ENCODE measurements around the gene HECTD4.

HECTD4 gene

DNA sequence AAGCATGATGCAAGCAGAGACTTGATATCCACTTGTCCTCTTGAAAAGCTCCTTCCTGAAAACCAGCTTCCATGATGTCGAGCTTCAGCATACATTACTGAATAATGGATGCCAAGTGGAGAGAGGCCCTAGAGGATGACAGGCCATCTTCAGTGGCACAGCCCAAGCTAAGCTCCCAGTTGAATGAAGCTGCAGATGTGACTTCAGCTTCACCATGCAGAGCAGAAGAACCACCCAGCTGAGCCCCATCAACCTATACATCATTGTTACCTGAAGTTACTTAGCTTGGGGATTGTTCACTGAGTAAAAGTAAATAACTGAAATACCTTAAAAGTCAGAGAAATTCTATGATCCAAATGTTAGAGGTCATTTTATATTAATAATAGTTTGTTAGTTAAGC lies 93.6 kb downstream of the HECTD4 start:
- peaks cover 6% of the 10 kb centered on the region for H3K36me3 ChIP-seq (ENCODE audit: insufficient read depth, insufficient read length, low read length)
- no peak overlapping the region for H3K9ac ChIP-seq (ENCODE audit: insufficient read length, low read depth)
- no peak overlapping the region for H3K4me3 ChIP-seq (ENCODE audit: insufficient read length, low read depth)
- H3K27me3 ChIP-seq (ENCODE audit: insufficient read depth, insufficient read length), result no peaks in the 10 kb centered on the region
- H3K4me1 ChIP-seq (ENCODE audit: insufficient read depth, insufficient read length), result no peaks in the 10 kb centered on the region
- no peak for DNase-seq (ENCODE audit: low read depth, low spot score)
- TF ChIP-seq ZNF274 (IDR thresholded peaks at IDR 0.05; ENCODE audit: low read depth, low read length), result no peak
- TF ChIP-seq YY1 (IDR thresholded peaks at IDR 0.05; ENCODE audit: insufficient read depth, insufficient read length), result no peak
- no peak for TF ChIP-seq SUZ12 (IDR thresholded peaks at IDR 0.05; ENCODE audit: extremely low read depth, insufficient read depth, insufficient read length)
- H3K9me3 ChIP-seq (ENCODE audit: insufficient read depth, low read length), result peaks cover 13% of the 10 kb centered on the region

DNA sequence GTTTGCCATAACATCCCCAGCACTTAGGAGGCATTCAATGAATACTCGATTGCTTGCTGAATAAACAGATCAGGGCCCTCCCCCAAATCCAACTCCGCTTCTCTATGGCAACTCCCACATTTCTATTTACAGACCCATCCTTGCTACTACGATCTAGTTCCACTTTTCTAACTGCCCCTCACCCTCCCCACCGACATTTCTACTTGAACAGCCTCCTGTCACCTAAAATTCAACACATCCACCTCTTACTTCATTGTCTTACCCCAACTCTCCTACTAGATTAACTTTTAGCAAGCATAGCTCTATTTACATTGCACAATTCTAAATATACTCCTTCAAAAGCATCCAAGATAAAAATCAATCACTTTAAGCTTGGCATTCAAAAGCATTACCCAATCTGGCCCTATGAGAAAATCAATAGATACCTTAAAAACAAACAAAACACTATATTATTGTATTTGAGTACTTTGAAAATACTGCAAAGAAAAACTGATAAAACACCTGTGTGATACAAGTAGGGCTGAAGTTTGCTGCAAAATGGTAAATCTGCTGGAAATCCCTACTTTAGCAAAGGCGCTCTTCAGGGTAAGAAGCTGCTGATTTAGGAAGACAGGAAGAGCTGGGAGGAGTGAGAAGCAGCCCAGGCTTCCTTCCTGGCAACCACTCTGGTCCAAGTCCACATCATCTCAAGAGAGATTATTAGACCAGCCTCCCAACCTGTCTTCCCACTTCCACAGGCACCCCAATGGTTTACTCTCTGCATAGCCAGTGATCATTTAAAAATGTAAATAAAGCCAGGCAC lies 96.4 kb downstream of the HECTD4 start:
- Histone ChIP-seq H3K27me3 (ENCODE audit: insufficient read depth, insufficient read length) (no peaks in the 10 kb centered on the region), H3K9me3 (ENCODE audit: insufficient read depth, low read length) (peaks cover 13% of the 10 kb centered on the region), H3K4me3 (ENCODE audit: insufficient read length, low read depth) (no peak overlapping the region), H3K36me3 (ENCODE audit: insufficient read depth, insufficient read length, low read length) (peaks cover 6% of the 10 kb centered on the region), H3K9ac (ENCODE audit: insufficient read length, low read depth) (no peak overlapping the region), H3K4me1 (ENCODE audit: insufficient read depth, insufficient read length) (no peaks in the 10 kb centered on the region)
- no peak for DNase-seq (ENCODE audit: low read depth, low spot score)
- TF ChIP-seq SUZ12 (IDR thresholded peaks at IDR 0.05; ENCODE audit: extremely low read depth, insufficient read depth, insufficient read length) (no peak), ZNF274 (IDR thresholded peaks at IDR 0.05; ENCODE audit: low read depth, low read length) (no peak), YY1 (IDR thresholded peaks at IDR 0.05; ENCODE audit: insufficient read depth, insufficient read length) (no peak)

GRCh38 chr12:112283546-112283945 lies 98.7 kb downstream of the HECTD4 start:
- Histone ChIP-seq H3K9ac (ENCODE audit: insufficient read length, low read depth) (no peak overlapping the region), H3K4me1 (ENCODE audit: insufficient read depth, insufficient read length) (no peaks in the 10 kb centered on the region), H3K36me3 (ENCODE audit: insufficient read depth, insufficient read length, low read length) (peaks cover 3% of the 10 kb centered on the region), H3K9me3 (ENCODE audit: insufficient read depth, low read length) (peaks cover 4% of the 10 kb centered on the region), H3K27me3 (ENCODE audit: insufficient read depth, insufficient read length) (no peaks in the 10 kb centered on the region), H3K4me3 (ENCODE audit: insufficient read length, low read depth) (no peak overlapping the region)
- TF ChIP-seq YY1 (IDR thresholded peaks at IDR 0.05; ENCODE audit: insufficient read depth, insufficient read length) (no peak), SUZ12 (IDR thresholded peaks at IDR 0.05; ENCODE audit: extremely low read depth, insufficient read depth, insufficient read length) (no peak), ZNF274 (IDR thresholded peaks at IDR 0.05; ENCODE audit: low read depth, low read length) (no peak)
- no peak for DNase-seq (ENCODE audit: low read depth, low spot score)

DNA sequence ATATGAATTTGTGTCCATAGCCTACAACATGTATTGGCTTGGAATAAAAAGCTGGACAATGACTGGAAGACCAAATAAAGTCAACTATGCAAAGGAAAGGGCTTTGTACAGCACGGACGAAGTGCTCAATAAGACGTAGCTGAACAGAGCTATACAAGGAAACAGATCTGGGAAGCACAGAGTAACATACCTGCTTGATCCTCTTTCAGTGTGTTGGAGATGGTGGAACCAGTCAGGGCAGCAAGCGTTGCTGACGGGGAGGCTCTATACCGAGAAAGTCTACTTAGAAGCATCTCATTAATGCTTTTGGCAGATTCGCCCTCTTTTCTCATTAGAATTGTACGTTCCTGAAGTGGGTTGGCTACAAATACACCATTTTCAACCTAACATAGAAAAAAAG lies 99.3 kb downstream of the HECTD4 start:
- Histone ChIP-seq H3K36me3 (ENCODE audit: insufficient read depth, insufficient read length, low read length) (peaks cover 5% of the 10 kb centered on the region), H3K9ac (ENCODE audit: insufficient read length, low read depth) (no peak overlapping the region), H3K9me3 (ENCODE audit: insufficient read depth, low read length) (no peaks in the 10 kb centered on the region), H3K4me3 (ENCODE audit: insufficient read length, low read depth) (no peak overlapping the region), H3K4me1 (ENCODE audit: insufficient read depth, insufficient read length) (no peaks in the 10 kb centered on the region), H3K27me3 (ENCODE audit: insufficient read depth, insufficient read length) (no peaks in the 10 kb centered on the region)
- DNase-seq (ENCODE audit: low read depth, low spot score), result no peak
- TF ChIP-seq ZNF274 (IDR thresholded peaks at IDR 0.05; ENCODE audit: low read depth, low read length) (no peak), SUZ12 (IDR thresholded peaks at IDR 0.05; ENCODE audit: extremely low read depth, insufficient read depth, insufficient read length) (no peak), YY1 (IDR thresholded peaks at IDR 0.05; ENCODE audit: insufficient read depth, insufficient read length) (no peak)

GRCh38 chr12:112275836-112276235 lies 106.4 kb downstream of the HECTD4 start:
- Histone ChIP-seq H3K4me1 (ENCODE audit: insufficient read depth, insufficient read length) (no peaks in the 10 kb centered on the region), H3K4me3 (ENCODE audit: insufficient read length, low read depth) (no peak overlapping the region), H3K27me3 (ENCODE audit: insufficient read depth, insufficient read length) (no peaks in the 10 kb centered on the region), H3K9ac (ENCODE audit: insufficient read length, low read depth) (no peak overlapping the region), H3K9me3 (ENCODE audit: insufficient read depth, low read length) (no peaks in the 10 kb centered on the region), H3K36me3 (ENCODE audit: insufficient read depth, insufficient read length, low read length) (peaks cover 16% of the 10 kb centered on the region)
- DNase-seq (ENCODE audit: low read depth, low spot score), result no peak
- TF ChIP-seq YY1 (IDR thresholded peaks at IDR 0.05; ENCODE audit: insufficient read depth, insufficient read length) (no peak), SUZ12 (IDR thresholded peaks at IDR 0.05; ENCODE audit: extremely low read depth, insufficient read depth, insufficient read length) (no peak), ZNF274 (IDR thresholded peaks at IDR 0.05; ENCODE audit: low read depth, low read length) (no peak)

DNA sequence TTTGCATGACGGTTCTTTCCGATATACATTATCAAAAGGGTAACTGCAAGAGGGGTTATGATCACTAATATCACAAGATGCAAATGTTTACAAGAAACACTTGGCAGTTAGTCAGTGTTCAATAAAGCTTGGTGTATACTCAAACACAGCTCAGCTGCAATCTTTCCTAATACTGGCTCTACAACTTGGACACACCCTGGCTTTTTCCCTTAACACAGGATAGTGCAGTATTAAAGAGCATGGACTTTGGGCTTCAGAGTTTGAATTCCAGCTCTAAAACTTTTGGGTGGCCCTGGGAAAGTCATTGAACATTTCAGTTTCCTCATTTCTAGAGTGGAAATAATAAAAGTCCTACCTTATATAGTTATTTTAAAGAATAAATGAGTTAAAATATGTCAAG lies 107.0 kb downstream of the HECTD4 start:
- TF ChIP-seq YY1 (IDR thresholded peaks at IDR 0.05; ENCODE audit: insufficient read depth, insufficient read length) (no peak), SUZ12 (IDR thresholded peaks at IDR 0.05; ENCODE audit: extremely low read depth, insufficient read depth, insufficient read length) (no peak), ZNF274 (IDR thresholded peaks at IDR 0.05; ENCODE audit: low read depth, low read length) (no peak)
- H3K4me3 ChIP-seq (ENCODE audit: insufficient read length, low read depth), result no peak overlapping the region
- no peak for DNase-seq (ENCODE audit: low read depth, low spot score)

GRCh38 chr12:112270673-112271072 lies 111.6 kb downstream of the HECTD4 start:
- no peak overlapping the region for H3K4me3 ChIP-seq (ENCODE audit: insufficient read length, low read depth)
- TF ChIP-seq ZNF274 (IDR thresholded peaks at IDR 0.05; ENCODE audit: low read depth, low read length) (no peak), SUZ12 (IDR thresholded peaks at IDR 0.05; ENCODE audit: extremely low read depth, insufficient read depth, insufficient read length) (no peak), YY1 (IDR thresholded peaks at IDR 0.05; ENCODE audit: insufficient read depth, insufficient read length) (no peak)
- no peaks in the 10 kb centered on the region for H3K4me1 ChIP-seq (ENCODE audit: insufficient read depth, insufficient read length)
- no peaks in the 10 kb centered on the region for H3K9me3 ChIP-seq (ENCODE audit: insufficient read depth, low read length)
- H3K27me3 ChIP-seq (ENCODE audit: insufficient read depth, insufficient read length), result no peaks in the 10 kb centered on the region
- peaks cover 20% of the 10 kb centered on the region for H3K36me3 ChIP-seq (ENCODE audit: insufficient read depth, insufficient read length, low read length)
- H3K9ac ChIP-seq (ENCODE audit: insufficient read length, low read depth), result no peak overlapping the region
- no peak for DNase-seq (ENCODE audit: low read depth, low spot score)

More for the DNA sequence above, 107.0 kb downstream of the HECTD4 start:
- no peaks in the 10 kb centered on the region for H3K4me1 ChIP-seq (ENCODE audit: insufficient read depth, insufficient read length)
- H3K9ac ChIP-seq (ENCODE audit: insufficient read length, low read depth), result no peak overlapping the region
- no peaks in the 10 kb centered on the region for H3K9me3 ChIP-seq (ENCODE audit: insufficient read depth, low read length)
- peaks cover 18% of the 10 kb centered on the region for H3K36me3 ChIP-seq (ENCODE audit: insufficient read depth, insufficient read length, low read length)
- H3K27me3 ChIP-seq (ENCODE audit: insufficient read depth, insufficient read length), result no peaks in the 10 kb centered on the region

Data from NT2/D1 (cell line).